ENCODE data around the gene LRP2. TPM values are rescaled to one million over a fixed set of nuclear protein-coding genes. Genes with fewer than 3 reads are reported as not detected.
A peak's percentile ranks its signal among the peaks of the same experiment; 100 is the strongest.

Gene LRP2
- total and polyA plus RNA-seq, 2 donors from 2014 or later: 44.7 to 85.4 TPM

DNA sequence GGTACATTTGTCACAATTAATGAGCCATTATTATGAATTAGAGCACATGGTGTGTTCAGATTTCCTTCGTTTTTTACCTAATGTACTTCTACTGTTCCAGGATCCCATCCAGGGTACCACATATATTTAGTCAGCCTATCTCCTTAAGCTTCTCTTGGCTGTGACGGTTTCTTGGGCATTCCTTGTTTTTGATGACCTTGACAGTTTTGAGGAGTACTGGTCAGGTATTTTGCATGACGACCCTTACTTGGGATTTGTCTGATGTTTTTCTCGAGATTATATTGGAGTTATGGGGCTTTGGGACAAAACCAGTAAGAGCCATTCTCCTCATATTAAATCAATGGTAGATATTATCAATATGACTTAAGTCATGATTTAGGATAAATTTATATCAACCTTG lies 10.2 kb upstream of the LRP2 start:
- FAIRE-seq (no peak), DNase-seq (no peak)
- intact Hi-C loops (cut with DNase I): no loop called here
- no peaks in the 10 kb centered on the region for H3K36me3 ChIP-seq (ENCODE audit: control insufficient read depth in 2 of 3, insufficient read depth in 3 of 3, low read length in 3 of 3)
- no peaks in the 10 kb centered on the region for H3K27me3 ChIP-seq (ENCODE audit: control insufficient read depth, insufficient read depth, low read length)
- no peaks in the 10 kb centered on the region for H3K9me3 ChIP-seq (ENCODE audit: control insufficient read depth in 2 of 3, insufficient read depth in 1 of 3, low read length in 3 of 3)
- no peak overlapping the region for H3K27ac ChIP-seq (ENCODE audit: low read depth in 2 of 2, low read length in 2 of 2)
- H3K4me3 ChIP-seq (ENCODE audit: low read length in 3 of 3): no peak overlapping the region
- no peaks in the 10 kb centered on the region for H3K4me1 ChIP-seq (ENCODE audit: control insufficient read depth in 2 of 3, insufficient read depth in 2 of 3, low read depth in 1 of 3, low read length in 3 of 3)
- TF ChIP-seq CTCF (IDR thresholded peaks at IDR 0.05; ENCODE audit: borderline replicate concordance, extremely low read depth, insufficient read depth): no peak
- no peak overlapping the region for H3K9ac ChIP-seq (ENCODE audit: low read length in 3 of 3)

DNA sequence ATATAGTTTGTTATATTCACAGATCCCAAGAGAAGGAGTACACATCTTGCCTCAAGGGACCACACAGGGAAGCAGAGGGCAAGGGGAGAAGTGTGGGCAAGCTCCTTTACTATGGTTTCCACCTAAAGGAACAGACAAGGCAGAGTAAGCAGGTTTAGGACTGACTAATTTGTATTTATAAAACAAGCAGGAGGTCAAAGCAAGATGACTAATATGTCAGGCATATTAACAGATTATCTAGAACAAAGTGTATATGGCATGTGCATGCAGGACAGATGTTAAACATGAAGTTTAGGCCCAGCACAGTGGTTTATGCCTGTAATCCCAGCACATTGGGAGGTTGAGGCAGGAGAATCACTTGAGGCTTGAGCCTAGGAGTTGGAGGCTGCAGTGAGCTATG lies 3.7 kb upstream of the LRP2 start:
- intact Hi-C loops (cut with DNase I): no loop called here
- FAIRE-seq (no peak), DNase-seq (no peak)
- no peaks in the 10 kb centered on the region for H3K9me3 ChIP-seq (ENCODE audit: control insufficient read depth in 2 of 3, insufficient read depth in 1 of 3, low read length in 3 of 3)
- no peaks in the 10 kb centered on the region for H3K36me3 ChIP-seq (ENCODE audit: control insufficient read depth in 2 of 3, insufficient read depth in 3 of 3, low read length in 3 of 3)
- peaks cover 11% of the 10 kb centered on the region for H3K27me3 ChIP-seq (ENCODE audit: control insufficient read depth, insufficient read depth, low read length)
- H3K9ac ChIP-seq (ENCODE audit: low read length in 3 of 3): no peak overlapping the region
- H3K4me1 ChIP-seq (ENCODE audit: control insufficient read depth in 2 of 3, insufficient read depth in 2 of 3, low read depth in 1 of 3, low read length in 3 of 3): peaks cover 0 to 20% (median 0%) of the 10 kb centered on the region in 3 donors
- no peak for TF ChIP-seq CTCF (IDR thresholded peaks at IDR 0.05; ENCODE audit: borderline replicate concordance, extremely low read depth, insufficient read depth)
- no peak overlapping the region for H3K4me3 ChIP-seq (ENCODE audit: low read length in 3 of 3)
- H3K27ac ChIP-seq (ENCODE audit: low read depth in 2 of 2, low read length in 2 of 2): no peak overlapping the region

- peaks cover 0 to 20% (median 0%) of the 10 kb centered on the region in 3 donors for H3K4me1 ChIP-seq (ENCODE audit: control insufficient read depth in 2 of 3, insufficient read depth in 2 of 3, low read depth in 1 of 3, low read length in 3 of 3)
- no peak for TF ChIP-seq CTCF (IDR thresholded peaks at IDR 0.05; ENCODE audit: borderline replicate concordance, extremely low read depth, insufficient read depth)
- peaks cover 0 to 6% (median 0%) of the 10 kb centered on the region in 3 donors for H3K36me3 ChIP-seq (ENCODE audit: control insufficient read depth in 2 of 3, insufficient read depth in 3 of 3, low read length in 3 of 3)
- no peaks in the 10 kb centered on the region for H3K9me3 ChIP-seq (ENCODE audit: control insufficient read depth in 2 of 3, insufficient read depth in 1 of 3, low read length in 3 of 3)
- FAIRE-seq: no peak
- DNase-seq: no peak
- peak overlapping the region in 2 of 3 donors; percentile 1 to 18 for H3K9ac ChIP-seq (ENCODE audit: low read length in 3 of 3)
- peak overlapping the region; percentile 58 to 71 (median 67) for H3K4me3 ChIP-seq (ENCODE audit: low read length in 3 of 3)
- H3K27ac ChIP-seq (ENCODE audit: low read depth in 2 of 2, low read length in 2 of 2): peak overlapping the region in 1 of 2 donors; percentile 84
- peaks cover 16% of the 10 kb centered on the region for H3K27me3 ChIP-seq (ENCODE audit: control insufficient read depth, insufficient read depth, low read length)
- intact Hi-C loops (cut with DNase I): no loop called here
Observed at GRCh38 chr2:169365029-169365480, 2.7 kb upstream of the LRP2 start.
